RWPE1 (cell line): ENCODE measurements around the gene COBL.

Experiments
- CTCF ChIA-PET: fragments of 350-600 bp; sonication (Branson Sonifier 250); formaldehyde crosslinking; extraction: SDS; loops from one replicate; lab custom pipeline; 2021; lab: Yijun Ruan, JAX
- POLR2A ChIA-PET: fragments of 400-600 bp; formaldehyde crosslinking; extraction: SDS; loops from one replicate; lab custom pipeline; 2020; ENCODE audit warnings: antibody characterized with exemption; ENCODE audit not compliant: low non-redundant PET; lab: Yijun Ruan, JAX
- DNase-seq: peaks from one replicate; pipeline ENCODE4 v3.0.0; 2012; ENCODE audit warnings: low spot score
- H3K27ac ChIP-seq: fragments of 450-650 bp; 2 replicates; pipeline ENCODE4 v1.5.1; 2017
- CTCF ChIP-seq: fragments of 450-650 bp; conservative IDR thresholded peaks from 2 replicates; pipeline ENCODE4 v1.5.1; 2017; ENCODE audit warnings: low read depth, mild to moderate bottlenecking

COBL gene

GRCh38 chr7:51045319-51046102 lies 271.1 kb downstream of the COBL start:
- CTCF ChIA-PET, result interaction anchor here (0.6 kb wide), 1 partner anchor 262 kb away, joined by 3 read pairs; no protein-coding TSS in a partner anchor
- peak overlapping the region; percentile 58 for H3K27ac ChIP-seq
- POLR2A ChIA-PET, result no interaction called here
- no peak for TF ChIP-seq CTCF
- peak; percentile 92 for DNase-seq

- DNase-seq, result no peak
- TF ChIP-seq CTCF, result no peak
- H3K27ac ChIP-seq, result no peak overlapping the region
- ChIA-PET CTCF (no interaction called here), POLR2A (no interaction called here)
These were observed 273.1 kb downstream of the COBL start for GRCh38 chr7:51043461-51043860.

GRCh38 chr7:51040787-51041186 lies 275.8 kb downstream of the COBL start:
- ChIA-PET POLR2A (no interaction called here), CTCF (no interaction called here)
- no peak for TF ChIP-seq CTCF
- DNase-seq, result no peak
- H3K27ac ChIP-seq, result no peak overlapping the region

- H3K27ac ChIP-seq, result no peak overlapping the region
- ChIA-PET CTCF (no interaction called here), POLR2A (no interaction called here)
- DNase-seq, result no peak
- no peak for TF ChIP-seq CTCF
These were observed 278.0 kb downstream of the COBL start for GRCh38 chr7:51038573-51038972.

GRCh38 chr7:51035716-51036115 lies 280.9 kb downstream of the COBL start:
- POLR2A ChIA-PET, result no interaction called here

More at GRCh38 chr7:51035716-51036115, 280.9 kb downstream of the COBL start:
- no peak overlapping the region for H3K27ac ChIP-seq
- CTCF ChIA-PET, result interaction anchor here (0.7 kb wide), 1 partner anchor 184 kb away, joined by 7 read pairs; no protein-coding TSS in a partner anchor
- no peak for TF ChIP-seq CTCF
- no peak for DNase-seq
